ENCODE results near the gene RABGGTB.

DNA sequence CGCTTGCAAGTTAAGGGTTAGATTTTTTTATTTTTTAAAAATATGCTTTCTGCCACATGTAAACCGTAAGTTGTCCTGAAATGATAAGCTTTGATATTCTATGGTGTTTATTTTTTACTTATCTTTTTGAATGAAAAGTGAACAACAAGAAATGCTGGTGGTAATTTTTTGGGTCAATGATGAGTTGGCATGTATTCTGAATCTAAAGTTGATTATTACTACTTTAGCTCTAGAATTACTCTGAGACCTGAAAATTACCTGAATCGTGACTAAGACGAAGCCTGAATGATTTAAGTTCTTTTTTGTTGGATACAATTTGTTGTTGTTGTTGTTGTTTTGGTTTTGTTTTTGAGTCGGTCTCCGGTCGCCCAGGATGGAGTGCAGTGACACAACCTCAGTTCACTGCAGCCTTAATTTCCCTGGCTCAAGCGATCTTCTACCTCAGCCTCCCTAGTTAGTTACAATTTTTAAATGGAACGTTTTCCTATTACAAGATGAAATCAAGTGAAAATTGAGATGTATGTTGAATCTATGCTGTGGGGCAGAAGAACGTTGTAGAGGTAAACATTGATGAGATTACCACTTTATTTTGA lies 941 bp downstream of the RABGGTB start:
- TF ChIP-seq, protein P1, sequence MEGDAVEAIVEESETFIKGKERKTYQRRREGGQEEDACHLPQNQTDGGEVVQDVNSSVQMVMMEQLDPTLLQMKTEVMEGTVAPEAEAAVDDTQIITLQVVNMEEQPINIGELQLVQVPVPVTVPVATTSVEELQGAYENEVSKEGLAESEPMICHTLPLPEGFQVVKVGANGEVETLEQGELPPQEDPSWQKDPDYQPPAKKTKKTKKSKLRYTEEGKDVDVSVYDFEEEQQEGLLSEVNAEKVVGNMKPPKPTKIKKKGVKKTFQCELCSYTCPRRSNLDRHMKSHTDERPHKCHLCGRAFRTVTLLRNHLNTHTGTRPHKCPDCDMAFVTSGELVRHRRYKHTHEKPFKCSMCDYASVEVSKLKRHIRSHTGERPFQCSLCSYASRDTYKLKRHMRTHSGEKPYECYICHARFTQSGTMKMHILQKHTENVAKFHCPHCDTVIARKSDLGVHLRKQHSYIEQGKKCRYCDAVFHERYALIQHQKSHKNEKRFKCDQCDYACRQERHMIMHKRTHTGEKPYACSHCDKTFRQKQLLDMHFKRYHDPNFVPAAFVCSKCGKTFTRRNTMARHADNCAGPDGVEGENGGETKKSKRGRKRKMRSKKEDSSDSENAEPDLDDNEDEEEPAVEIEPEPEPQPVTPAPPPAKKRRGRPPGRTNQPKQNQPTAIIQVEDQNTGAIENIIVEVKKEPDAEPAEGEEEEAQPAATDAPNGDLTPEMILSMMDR (IDR thresholded peaks at IDR 0.05 in 4 of 5, conservative IDR thresholded peaks at IDR 0.05 in 1 of 5), result no peak
- TF ChIP-seq POLR2A (IDR thresholded peaks at IDR 0.05), result no peak

Data from gastrocnemius medialis (tissue), 4 donors.